Spleen (tissue), 11 donors: ENCODE results near the gene TNRC6A. TPM values are rescaled to one million over a fixed set of nuclear protein-coding genes. Genes with fewer than 3 reads are reported as not detected.

Experiments
- DNase-seq: peaks from one replicate; pipeline ENCODE4 v3.0.0-alpha.2; 2020
- H3K27ac ChIP-seq, 8 donors: fragments of 200-600 bp; sonication (generic) in 7 of 8; 1 replicate in 4 of 8; 2 replicates in 4 of 8; pipeline versions ENCODE4 v1.5.0 to v1.8.0; 2016 to 2021; ENCODE audit warnings: inconsistent platforms in 4 of 8, mild to moderate bottlenecking in 4 of 8, moderate library complexity in 1 of 8
- H3K27me3 ChIP-seq, 7 donors: fragments of 200-600 bp; sonication (generic) in 6 of 7; replicated peaks in 1 of 7; 1 replicate in 4 of 7; 2 replicates in 3 of 7; pipeline versions ENCODE4 v1.5.0 to v1.8.0; 2016 to 2021; ENCODE audit warnings: inconsistent platforms in 3 of 7, mild to moderate bottlenecking in 1 of 7
- H3K36me3 ChIP-seq, 6 donors: fragments of 200-600 bp; sonication (generic) in 5 of 6; 1 replicate in 4 of 6; 2 replicates in 2 of 6; pipeline versions ENCODE4 v1.5.0 to v1.8.0; 2016 to 2021; ENCODE audit warnings: inconsistent platforms in 2 of 6
- H3K4me1 ChIP-seq, 6 donors: fragments of 200-600 bp; sonication (generic) in 5 of 6; 1 replicate in 3 of 6; 2 replicates in 3 of 6; pipeline versions ENCODE4 v1.5.0 to v1.8.0; 2016 to 2021; ENCODE audit warnings: inconsistent platforms in 3 of 6
- H3K4me3 ChIP-seq, 8 donors: fragments of 200-600 bp; sonication (generic) in 7 of 8; 1 replicate in 4 of 8; 2 replicates in 4 of 8; pipeline versions ENCODE4 v1.5.0 to v1.8.0; 2016 to 2021; ENCODE audit warnings: inconsistent platforms in 4 of 8, mild to moderate bottlenecking in 4 of 8, moderate library complexity in 2 of 8
- H3K9me3 ChIP-seq, 8 donors: fragments of 200-600 bp; sonication (generic) in 7 of 8; 1 replicate in 4 of 8; 2 replicates in 4 of 8; pipeline versions ENCODE4 v1.5.0 to v1.8.0; 2016 to 2021; ENCODE audit warnings: inconsistent platforms in 4 of 8
- POLR2A ChIP-seq, 3 donors: fragments of 450-650 bp; IDR thresholded peaks; one replicate each; pipeline ENCODE4 v1.5.1; 2017; ENCODE audit warnings: antibody characterized with exemption in 3 of 3, mild to moderate bottlenecking in 1 of 3
- POLR2AphosphoS5 ChIP-seq, 3 donors: sonication (generic); formaldehyde crosslinking; IDR thresholded peaks; one replicate each; pipeline ENCODE4 v1.5.1; 2017; ENCODE audit warnings: antibody characterized with exemption in 3 of 3
- WGBS, 5 donors: extraction: QIAGEN DNeasy Blood & Tissue Kit in 3 of 5; methylation state at CpG; one replicate each; pipeline versions ENCODE4 v1.1.5 to v1.1.7; 2013 to 2018; 5-methylcytosine and 5-hydroxymethylcytosine counted together
- intact Hi-C: fragments of 100-400 bp; cut with DNase I; formaldehyde crosslinking; loops from one replicate; pipeline ENCODE4 v1.15.0; 2023; ENCODE audit warnings: low total_unique reads
- polyA plus RNA-seq, 3 donors: library from polyadenylated mRNA; stranded (reverse); fragments of 200-250 nt; gene quantifications; one replicate each; pipeline ENCODE4 v1.2.1, GENCODE V29; 2013
- total RNA-seq, 7 donors: library from RNA; depleted of rRNA in 3 of 7; stranded (reverse); fragments of >200 nt in 3 of 7; fragmentation: NEBNext Ultra II Directional in 4 of 7; extraction: Animal tissue kit (Norgen Biotek cat#: 25700) in 4 of 7; gene quantifications; one replicate each; pipeline versions ENCODE4 v1.1.0 to v1.2.1, GENCODE V29; 2016 to 2021
- TF ChIP-seq, protein P1 (sequence below), 11 experiments: fragments of 200-600 bp in 7 of 11; fragments of 450-650 bp in 4 of 11; sonication (generic) in 4 of 11; IDR thresholded peaks in 8 of 11; conservative IDR thresholded peaks in 3 of 11; 1 replicate in 7 of 11; 2 replicates in 4 of 11; pipeline versions ENCODE4 v1.4.0 to v1.8.0; 2016 to 2021; ENCODE audit warnings: antibody characterized with exemption in 11 of 11, inconsistent platforms in 4 of 11, mild to moderate bottlenecking in 1 of 11
- donor health status: healthy with polysubstance abuse.
- donor health status: DM: no; HTN: no; CAD: no; lungs with moderate emphysema.
- donor health status: DM: no; HTN: no; CAD: no.
- donor health status: Bipolar disorder and iron deficiency.
- donor health status: healthy.
- donor health status: DM: no; HTN: no; CAD: no.
- donor health status: DM: yes; HTN: yes; CAD: no.

TNRC6A gene
- total and polyA plus RNA-seq, 10 donors = 6.5 to 67.8 (median 57.3) TPM

DNA sequence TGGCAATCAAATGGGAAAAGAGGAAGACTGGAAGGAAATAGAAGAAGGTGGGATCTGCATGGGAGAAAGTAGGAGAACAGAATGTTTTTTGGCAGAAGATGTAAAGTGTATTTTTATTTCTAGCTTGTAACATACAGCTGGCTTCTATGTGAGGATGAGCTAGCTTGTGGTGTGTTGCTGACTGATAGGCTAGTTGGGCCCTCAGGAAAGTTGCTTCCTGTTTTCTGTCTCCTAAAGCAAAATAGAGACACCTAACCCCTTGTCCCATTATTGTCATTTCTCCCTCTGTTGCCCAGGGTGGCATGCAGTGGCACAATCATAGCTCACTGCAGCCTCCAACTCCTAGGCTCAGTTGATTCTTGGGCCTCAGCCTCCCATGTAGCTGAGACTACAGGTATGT is 15.9 kb downstream of the TNRC6A start:
- TF ChIP-seq POLR2AphosphoS5 (IDR thresholded peaks at IDR 0.05) = no peak
- TF ChIP-seq, protein P1, sequence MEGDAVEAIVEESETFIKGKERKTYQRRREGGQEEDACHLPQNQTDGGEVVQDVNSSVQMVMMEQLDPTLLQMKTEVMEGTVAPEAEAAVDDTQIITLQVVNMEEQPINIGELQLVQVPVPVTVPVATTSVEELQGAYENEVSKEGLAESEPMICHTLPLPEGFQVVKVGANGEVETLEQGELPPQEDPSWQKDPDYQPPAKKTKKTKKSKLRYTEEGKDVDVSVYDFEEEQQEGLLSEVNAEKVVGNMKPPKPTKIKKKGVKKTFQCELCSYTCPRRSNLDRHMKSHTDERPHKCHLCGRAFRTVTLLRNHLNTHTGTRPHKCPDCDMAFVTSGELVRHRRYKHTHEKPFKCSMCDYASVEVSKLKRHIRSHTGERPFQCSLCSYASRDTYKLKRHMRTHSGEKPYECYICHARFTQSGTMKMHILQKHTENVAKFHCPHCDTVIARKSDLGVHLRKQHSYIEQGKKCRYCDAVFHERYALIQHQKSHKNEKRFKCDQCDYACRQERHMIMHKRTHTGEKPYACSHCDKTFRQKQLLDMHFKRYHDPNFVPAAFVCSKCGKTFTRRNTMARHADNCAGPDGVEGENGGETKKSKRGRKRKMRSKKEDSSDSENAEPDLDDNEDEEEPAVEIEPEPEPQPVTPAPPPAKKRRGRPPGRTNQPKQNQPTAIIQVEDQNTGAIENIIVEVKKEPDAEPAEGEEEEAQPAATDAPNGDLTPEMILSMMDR (IDR thresholded peaks at IDR 0.05 in 8 of 11, conservative IDR thresholded peaks at IDR 0.05 in 3 of 11) = no peak
- no peak for TF ChIP-seq POLR2A (IDR thresholded peaks at IDR 0.05)
- intact Hi-C loops = no loop called here
- H3K27ac ChIP-seq = no peak overlapping the region

GRCh38 chr16:24745791-24746190 is 16.3 kb downstream of the TNRC6A start:
- peaks cover 29 to 100% (median 92%) of the 10 kb centered on the region in 6 donors for H3K4me1 ChIP-seq

More for the DNA sequence above, 15.9 kb downstream of the TNRC6A start:
- H3K9me3 ChIP-seq = no peaks in the 10 kb centered on the region
- DNase-seq = no peak
- peaks cover 27 to 100% (median 92%) of the 10 kb centered on the region in 6 donors for H3K4me1 ChIP-seq
- peaks cover 0 to 31% (median 2%) of the 10 kb centered on the region in 6 donors for H3K36me3 ChIP-seq
- no peak overlapping the region for H3K4me3 ChIP-seq
- H3K27me3 ChIP-seq = no peaks in the 10 kb centered on the region

GRCh38 chr16:24747441-24747840 is 18.0 kb downstream of the TNRC6A start:
- Histone ChIP-seq H3K9me3 (no peaks in the 10 kb centered on the region), H3K27ac (no peak overlapping the region), H3K4me3 (no peak overlapping the region), H3K36me3 (peaks cover 0 to 22% (median 2%) of the 10 kb centered on the region in 6 donors), H3K4me1 (peaks cover 18 to 100% (median 84%) of the 10 kb centered on the region in 6 donors), H3K27me3 (no peaks in the 10 kb centered on the region)
- DNase-seq = no peak
- intact Hi-C loops = no loop called here
- WGBS, 5 donors = 85 to 97% (median 90%) methylated on average over 2 of the region's 2 CpGs
- TF ChIP-seq, protein P1 (IDR thresholded peaks at IDR 0.05 in 8 of 11, conservative IDR thresholded peaks at IDR 0.05 in 3 of 11) = no peak
- no peak for TF ChIP-seq POLR2A (IDR thresholded peaks at IDR 0.05)
- TF ChIP-seq POLR2AphosphoS5 (IDR thresholded peaks at IDR 0.05) = no peak

More at GRCh38 chr16:24745791-24746190, 16.3 kb downstream of the TNRC6A start:
- no peaks in the 10 kb centered on the region for H3K27me3 ChIP-seq
- H3K36me3 ChIP-seq = peaks cover 0 to 31% (median 2%) of the 10 kb centered on the region in 6 donors
- no peaks in the 10 kb centered on the region for H3K9me3 ChIP-seq
- intact Hi-C loops = no loop called here
- H3K27ac ChIP-seq = no peak overlapping the region
- TF ChIP-seq POLR2A (IDR thresholded peaks at IDR 0.05) (no peak), POLR2AphosphoS5 (IDR thresholded peaks at IDR 0.05) (no peak)
- TF ChIP-seq, protein P1 (IDR thresholded peaks at IDR 0.05 in 8 of 11, conservative IDR thresholded peaks at IDR 0.05 in 3 of 11) = no peak
- no peak for DNase-seq
- no peak overlapping the region for H3K4me3 ChIP-seq
- 71 to 97% (median 94%) methylated on average over 2 of the region's 2 CpGs for WGBS, 5 donors

DNA sequence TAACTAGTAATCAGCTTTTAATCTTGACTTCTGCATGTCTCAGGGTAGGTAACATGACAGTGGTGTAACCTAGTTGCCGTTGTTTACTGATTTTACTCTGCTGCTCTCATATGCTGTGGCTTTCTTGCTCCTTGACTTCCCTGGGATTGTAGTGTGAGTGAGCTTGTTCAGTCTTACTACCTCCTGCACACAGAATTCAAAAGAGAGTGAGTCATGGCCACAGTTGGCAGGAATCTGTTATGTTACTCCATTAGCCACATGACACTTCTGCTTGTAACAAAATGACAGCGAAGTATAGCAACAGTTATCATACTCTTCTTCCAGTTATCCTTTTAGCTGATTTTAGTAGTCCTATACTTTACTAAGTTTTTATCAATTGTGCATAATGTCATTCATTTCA is 18.8 kb downstream of the TNRC6A start:
- intact Hi-C loops = no loop called here
- 48 to 78% (median 62%) methylated on average over 2 of the region's 2 CpGs for WGBS, 5 donors
- DNase-seq = no peak
- peaks cover 0 to 17% (median 2%) of the 10 kb centered on the region in 6 donors for H3K36me3 ChIP-seq
- peaks cover 18 to 100% (median 78%) of the 10 kb centered on the region in 6 donors for H3K4me1 ChIP-seq
- H3K4me3 ChIP-seq = no peak overlapping the region
- TF ChIP-seq POLR2AphosphoS5 (IDR thresholded peaks at IDR 0.05) = no peak
- TF ChIP-seq, protein P1 (IDR thresholded peaks at IDR 0.05 in 8 of 11, conservative IDR thresholded peaks at IDR 0.05 in 3 of 11) = no peak
- no peak for TF ChIP-seq POLR2A (IDR thresholded peaks at IDR 0.05)
- no peaks in the 10 kb centered on the region for H3K9me3 ChIP-seq
- no peaks in the 10 kb centered on the region for H3K27me3 ChIP-seq
- H3K27ac ChIP-seq = no peak overlapping the region
